CD4-positive, alpha-beta memory T cell (primary cell): Measurements from ENCODE around the gene SUSD4. TPM values are rescaled to one million over a fixed set of nuclear protein-coding genes. Genes with fewer than 3 reads are reported as not detected.

Experiments used
- polyA plus RNA-seq, 2 donors: library from polyadenylated mRNA; unstranded; fragments of 300-500 nt; fragmentation: Illumina TruSeq; gene quantifications; one replicate each; pipeline ENCODE4 v1.2.3, GENCODE V29; 2021
- total RNA-seq, 2 experiments: library from RNA; stranded (reverse); gene quantifications; one replicate each; pipeline ENCODE4 v1.2.3, GENCODE V29; 2021

The SUSD4 gene
- total and polyA plus RNA-seq, 4 experiments from 2014 or later, result 2.9 to 18.5 (median 6.2) TPM

Other genes starting within 250 kb of the SUSD4 start
- 1 to 10 TPM; 5.9 to 7.1 TPM for gene TLR5, start 220.9 kb downstream of the SUSD4 start, total RNA-seq
- gene TLR5, start 220.9 kb downstream of the SUSD4 start, polyA plus RNA-seq, result 1 to 10 TPM; 1.4 to 2.9 TPM
- gene CCDC185, start 29.2 kb upstream of the SUSD4 start, total RNA-seq, result not detected
- not detected for gene CCDC185, start 29.2 kb upstream of the SUSD4 start, polyA plus RNA-seq